T follicular helper cell (primary cell): ENCODE data around the gene RPA1.

Source experiments
- DNase-seq: peaks from one replicate; pipeline ENCODE4 v3.0.0-alpha.2; 2020; ENCODE audit warnings: low read depth

The RPA1 gene

DNA sequence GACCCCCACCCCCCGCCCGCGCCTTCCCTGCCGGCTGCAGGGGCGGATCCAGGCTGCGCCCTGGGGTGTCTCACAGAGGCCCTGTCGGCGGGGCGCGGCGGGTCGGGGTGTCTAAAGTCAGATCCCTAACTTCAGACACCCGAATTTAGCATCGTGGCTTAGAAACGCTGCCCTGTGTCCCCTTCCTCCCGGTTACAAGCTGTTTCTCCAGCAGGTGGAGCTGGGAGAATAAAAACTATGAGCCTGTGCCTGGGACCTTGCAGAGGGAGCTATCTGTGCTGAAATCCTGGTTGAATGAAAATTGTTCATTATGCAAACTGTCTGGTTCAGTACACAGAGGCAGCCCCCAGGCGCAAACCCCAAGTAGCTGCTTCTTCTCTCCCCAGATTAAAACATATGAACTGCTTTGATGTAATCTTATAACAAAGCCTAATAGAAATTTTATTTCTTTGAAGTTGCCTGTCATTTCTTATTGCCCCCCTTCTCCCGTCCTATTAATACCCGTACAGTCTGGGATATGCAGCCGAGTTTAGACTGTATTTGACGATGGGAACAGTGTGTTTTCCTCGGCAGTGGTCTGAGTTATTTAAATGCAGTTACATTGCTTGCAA, 79.0 kb downstream of the RPA1 start:
- DNase-seq, result no peak

DNA sequence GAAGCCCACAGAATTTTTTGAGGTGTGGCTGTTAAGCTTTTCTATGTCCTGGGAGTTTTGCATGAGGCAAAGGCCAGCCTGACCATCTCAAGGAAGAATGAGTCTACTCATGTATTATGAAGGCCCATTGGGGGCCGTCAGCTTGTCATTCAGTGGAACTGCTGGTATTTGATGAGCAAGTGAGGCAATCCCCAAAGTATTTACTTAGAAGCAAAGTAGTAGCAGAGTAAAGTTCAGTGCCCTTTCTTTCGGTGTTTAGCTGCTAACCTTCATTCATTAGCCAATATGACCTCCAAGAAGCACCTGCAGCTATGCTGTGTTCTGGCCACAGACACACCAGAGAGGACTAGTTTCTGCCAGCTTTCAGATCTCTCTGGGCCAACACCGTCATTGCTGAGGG, 80.2 kb downstream of the RPA1 start:
- no peak for DNase-seq

DNA sequence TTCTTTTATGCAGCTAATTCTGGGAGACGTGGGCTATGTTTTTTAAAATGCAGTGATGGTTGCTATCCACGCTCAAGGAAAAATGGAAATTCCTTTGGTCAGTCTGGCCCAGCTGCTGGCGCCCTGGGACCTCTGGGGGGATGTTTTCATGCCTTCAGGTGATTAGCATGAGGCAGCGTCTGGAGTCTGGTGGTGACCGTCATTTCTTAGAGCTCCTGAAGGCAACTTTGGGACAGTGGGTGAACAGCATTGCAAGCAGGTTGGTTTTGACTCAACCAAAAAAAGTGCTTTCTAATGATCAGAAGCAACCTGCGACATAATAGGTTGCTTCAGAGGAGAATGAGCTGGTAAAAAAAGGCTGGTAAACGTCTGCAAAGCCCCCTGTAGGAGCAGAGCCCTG, 82.3 kb downstream of the RPA1 start:
- DNase-seq, result no peak

DNA sequence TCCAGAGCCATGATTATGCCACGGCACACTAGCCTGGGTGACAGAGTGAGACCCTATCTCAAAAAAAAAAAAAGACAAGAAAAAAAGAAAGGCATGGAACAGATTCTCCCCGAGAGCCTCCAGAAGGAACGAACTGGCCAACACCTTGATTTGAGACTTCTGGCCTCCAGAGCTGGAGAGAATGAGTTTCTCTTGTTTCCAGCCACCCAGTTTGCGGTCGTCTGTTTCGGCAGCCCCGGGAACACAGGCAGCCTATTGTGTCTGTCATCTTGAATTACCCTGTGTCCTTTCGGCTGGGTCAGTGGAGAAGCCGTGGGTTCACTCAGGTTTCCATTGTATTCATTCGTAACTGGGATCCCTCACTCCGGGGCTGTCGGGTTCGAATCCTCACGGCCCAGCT, 83.9 kb downstream of the RPA1 start:
- no peak for DNase-seq

DNA sequence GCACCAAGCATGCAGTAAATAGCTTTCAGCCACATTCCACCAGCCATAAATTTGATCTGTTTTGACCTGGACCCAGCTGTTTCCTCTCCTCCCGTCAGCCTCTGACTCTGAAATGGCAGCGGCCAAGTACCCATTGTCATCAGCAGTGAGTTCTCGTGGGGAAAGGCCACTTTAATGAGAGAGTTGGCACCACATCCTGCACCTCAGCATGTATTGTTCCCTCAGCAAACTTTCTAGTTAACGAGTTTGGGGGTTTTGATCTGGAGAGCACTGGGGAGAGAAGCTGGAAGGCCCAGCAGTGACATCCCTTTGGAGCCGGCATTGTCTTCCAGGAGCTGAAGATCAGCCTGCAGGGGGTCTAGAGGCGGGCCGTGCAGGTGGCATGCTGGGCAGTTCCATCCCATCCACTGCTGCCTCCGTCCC, 84.9 kb downstream of the RPA1 start:
- no peak for DNase-seq

DNA sequence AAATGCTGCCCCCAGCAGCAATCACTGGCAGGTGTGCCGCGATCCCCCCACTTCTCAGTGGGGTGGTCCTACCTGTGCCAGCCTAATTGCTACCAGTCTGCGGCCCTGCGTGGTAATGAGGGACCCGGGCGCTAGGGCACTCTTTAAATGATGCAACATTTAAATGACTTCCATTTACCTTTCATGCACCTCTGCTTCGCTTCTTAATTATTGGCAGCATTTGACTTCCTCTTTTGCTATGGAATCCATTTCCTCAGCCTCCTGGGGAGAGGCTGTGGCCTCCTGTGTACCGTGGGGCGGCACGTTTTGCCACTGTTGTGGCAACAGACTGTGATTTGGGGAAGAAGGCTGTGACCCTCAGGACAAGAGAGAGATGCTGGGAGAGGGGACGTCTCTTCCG, 86.1 kb downstream of the RPA1 start:
- no peak for DNase-seq

DNA sequence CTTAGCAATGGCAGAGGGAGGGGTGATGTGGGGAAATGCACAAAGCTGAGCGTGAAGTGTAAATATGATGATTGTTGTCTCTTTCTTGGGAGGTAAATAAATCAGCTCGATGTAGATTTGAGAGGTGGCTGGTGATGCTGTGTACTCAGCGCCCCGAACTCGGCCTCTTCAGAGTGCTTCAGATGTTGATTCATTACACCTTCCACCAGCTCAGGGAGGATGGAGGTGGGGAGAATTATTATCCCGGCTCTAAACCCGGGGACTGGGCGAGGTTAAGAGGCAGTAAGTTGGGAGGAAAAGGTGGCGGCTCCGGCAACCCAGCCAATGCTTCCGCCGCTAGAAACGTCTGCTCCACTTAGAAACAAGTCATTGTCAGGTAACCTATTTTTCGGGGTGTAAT, 86.5 kb downstream of the RPA1 start:
- DNase-seq, result no peak

DNA sequence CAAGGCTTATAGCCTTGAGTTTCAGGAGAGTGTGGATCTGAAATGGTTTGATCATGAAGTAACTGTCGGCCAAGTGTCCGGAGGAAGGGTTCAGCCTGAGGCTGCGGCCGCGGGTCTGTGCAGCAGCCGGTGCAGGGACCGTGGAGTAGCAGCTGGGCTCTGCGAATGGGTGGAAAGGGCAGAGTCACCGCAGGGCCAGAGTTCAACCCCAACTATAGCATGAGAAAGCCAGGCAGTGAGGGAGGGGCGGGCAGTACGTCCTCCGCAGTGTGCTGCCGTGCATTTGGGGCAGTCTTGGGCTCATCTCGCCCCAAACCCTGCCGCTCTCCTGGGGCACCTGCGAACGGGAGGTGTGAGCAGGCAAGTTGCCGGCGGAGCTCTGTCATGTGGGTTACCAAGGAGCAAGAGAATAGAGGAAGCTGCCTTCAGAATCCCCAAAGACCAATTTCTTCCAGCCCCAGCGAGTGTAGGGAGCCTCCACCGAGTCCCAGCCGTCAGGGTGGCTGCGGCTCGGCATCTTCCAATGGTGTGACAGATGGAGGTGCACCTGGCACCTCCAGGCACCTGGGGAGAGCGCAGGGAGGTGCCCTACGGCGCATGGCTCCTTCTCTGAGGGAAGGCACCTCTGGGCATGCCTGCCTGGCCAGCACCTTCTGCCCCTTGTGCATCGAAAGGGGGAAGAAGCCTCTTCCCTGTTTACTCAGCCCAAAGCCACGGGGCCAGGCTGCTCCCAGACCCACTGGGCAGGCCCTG, 87.3 kb downstream of the RPA1 start:
- no peak for DNase-seq

DNA sequence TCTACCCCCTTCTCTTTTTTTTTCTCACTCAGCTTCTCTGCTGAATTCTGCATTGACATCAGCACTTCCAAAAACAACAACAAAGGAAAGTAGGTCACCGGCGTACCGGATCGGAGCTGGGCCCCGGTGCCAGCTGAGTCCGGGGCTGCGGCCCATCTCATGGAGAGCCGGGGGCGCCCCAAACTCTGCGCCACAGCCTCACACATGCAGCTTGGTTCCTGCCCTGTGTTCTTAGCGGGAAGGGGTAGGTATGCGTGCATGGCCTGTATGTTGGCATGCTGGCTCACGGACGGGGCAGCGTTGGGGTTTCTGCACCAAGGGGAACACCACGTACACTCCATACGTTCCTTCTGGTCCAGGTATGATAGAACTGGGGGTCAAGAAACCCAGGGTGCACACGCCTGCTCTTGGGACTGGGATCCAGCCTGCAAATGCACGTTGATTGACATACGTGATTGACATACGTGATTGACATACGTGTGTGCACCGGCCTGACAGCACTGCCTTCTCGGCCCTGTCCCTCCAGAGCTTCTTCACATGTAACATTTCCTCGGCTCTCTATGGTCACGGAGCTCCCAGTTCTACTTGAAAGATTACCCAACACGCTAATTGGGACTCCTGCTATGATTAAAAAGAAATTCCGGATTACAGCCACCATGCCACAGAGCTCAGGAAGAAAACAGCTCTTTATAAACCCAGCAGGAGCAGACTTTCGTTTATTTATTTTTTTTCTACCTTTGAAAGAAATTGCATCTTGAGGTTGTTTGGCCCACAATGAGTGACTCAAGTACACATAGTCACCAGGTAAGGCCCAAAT, 88.7 kb downstream of the RPA1 start:
- no peak for DNase-seq

DNA sequence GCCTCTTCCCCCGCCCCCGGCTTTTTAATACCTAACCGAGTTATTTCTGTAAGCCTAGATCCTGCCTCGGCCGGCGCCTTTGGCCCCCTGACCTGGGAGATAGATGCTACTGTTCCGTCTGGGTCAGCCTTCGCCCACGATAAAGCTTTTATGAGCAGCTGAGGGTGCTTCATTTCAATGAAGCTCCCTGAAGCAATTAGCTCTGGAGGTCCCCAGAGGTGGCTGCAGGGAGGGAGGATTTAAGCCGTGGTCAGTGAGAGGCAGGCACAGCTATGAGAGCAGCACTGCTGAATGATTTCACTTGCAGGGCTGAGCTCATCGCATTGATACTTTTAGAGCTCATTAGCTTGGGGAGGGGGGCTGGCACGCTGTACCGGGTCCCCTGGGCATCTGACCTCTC, 89.4 kb downstream of the RPA1 start:
- DNase-seq, result no peak

DNA sequence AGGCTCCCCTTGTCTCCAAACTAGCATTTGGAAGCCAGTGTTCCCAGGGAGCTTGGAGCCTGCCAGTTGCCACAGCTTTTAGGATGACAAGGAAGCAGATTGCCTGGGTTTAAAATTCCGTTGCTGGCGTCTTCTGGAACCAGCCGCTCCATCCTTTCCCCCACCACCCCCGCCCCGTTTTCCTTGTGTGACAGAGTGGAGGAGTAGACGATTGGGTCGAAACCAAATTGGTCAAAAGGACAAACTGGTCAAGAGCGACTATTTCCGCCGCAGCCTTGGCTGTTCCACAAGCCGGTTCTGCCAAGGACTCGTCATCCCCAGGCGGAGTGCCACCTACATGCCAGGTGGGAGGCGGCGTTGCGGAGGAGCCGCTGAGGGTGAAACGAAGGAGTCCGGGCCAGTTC, 91.1 kb downstream of the RPA1 start:
- DNase-seq, result no peak

DNA sequence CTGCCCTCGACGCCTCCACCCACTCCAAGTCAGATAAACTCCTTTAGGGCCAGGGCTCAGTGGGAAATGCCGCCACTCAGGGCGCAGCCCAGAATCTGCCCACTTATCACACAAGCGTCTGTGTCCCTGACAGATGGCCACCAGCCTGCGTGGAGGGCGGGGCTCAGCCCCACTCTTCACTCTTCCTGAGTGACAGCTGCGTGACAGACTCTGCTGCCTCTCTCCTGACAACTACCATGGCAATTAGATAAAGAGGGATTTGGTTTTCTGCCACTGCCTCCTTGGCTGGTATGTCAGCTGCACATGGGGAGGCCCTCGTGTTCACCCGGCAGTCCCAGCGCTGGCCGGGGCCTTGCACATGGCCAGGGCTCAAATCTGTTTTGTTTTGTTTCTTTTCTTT, 99.2 kb downstream of the RPA1 start:
- DNase-seq, result no peak

DNA sequence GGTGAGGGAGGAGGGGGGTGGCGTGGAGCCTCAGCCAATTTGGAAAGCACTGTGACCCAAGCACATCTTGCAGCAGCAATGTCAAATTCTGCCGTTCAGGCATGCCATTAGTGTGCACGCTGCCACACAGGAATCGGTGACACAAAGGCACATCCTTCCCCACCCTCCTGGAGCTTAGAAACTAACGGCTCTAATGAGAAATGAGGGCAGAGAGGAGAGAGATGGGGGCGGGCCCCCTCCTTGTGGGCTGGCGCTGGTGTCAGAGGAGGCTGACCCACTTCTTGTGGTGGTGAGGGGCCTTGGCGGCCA, 100.5 kb downstream of the RPA1 start:
- DNase-seq, result no peak

DNA sequence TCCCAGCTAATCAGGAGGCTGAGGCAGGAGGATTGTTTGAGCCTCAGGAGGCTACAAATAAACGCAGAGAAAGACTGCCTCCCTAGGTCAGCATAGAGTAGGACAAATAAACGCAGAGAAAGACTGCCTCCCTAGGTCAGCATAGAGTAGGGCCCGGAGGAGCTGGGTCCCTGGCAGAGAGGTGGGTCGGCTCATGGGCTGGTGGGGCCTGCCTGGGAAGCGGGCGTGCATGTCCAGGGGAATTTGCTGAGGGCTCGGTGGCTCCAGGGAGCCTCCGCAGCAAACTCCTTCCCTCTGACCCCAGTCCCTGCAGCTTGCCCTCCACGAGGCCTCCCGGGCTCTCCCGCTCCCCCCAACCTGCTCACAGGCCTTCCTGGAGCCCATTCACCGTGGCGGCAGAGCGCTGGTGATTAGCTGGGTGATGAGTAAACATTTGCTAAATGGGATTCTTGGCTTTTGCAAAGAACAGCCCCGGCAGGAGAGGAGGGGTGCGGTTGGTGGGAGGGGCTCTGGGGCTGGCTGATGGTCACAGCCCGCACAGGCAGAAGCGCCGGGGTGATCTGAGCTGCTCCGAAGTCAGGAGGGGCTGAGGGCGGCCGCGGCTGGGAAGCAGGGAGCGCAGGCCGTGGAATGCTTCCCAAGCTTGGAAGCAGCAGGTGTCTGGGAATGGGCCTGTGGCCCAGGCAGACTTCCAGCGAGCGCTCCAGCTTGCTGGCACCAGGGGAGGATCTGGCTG, 102.2 kb downstream of the RPA1 start:
- no peak for DNase-seq

DNA sequence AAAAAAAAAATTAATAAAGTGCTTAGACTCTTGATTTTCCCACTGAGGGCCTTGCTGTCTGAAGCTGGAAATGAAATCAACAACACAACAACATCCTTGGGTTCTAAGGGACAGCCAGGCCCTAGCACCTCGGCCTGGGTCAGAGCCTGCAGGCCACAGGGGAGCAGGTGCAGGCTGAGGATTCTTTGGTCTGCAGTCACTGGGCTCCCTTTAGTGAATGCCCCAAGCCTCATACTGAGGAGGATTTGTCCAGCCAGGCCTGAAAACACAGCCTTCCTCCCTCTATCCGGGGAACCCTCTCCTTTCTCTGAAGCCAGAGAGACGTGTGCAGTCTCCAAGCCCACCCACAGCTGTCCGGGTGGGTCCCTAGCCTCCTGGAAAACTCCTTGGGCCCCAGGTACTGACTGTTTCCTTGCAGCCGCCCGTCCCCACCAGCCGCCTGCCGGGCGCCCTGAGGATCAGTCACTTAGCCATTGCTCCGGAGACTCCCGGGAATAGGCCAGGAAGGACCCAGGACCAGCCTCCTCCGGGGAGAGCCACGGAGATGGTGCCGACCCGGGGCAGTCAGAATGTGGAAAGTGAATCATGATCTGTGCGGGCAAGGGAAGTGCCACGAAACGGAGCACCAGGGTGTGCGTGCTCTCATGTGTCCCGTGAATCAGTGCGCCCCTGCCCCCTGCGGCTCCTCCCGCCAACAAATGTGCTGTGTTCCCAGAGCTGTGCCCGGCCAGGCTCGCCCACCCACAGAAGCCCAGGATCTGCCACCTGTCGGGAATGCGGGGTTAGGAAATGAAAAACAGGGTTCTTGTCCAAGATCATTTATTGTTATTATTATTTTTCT, 104.3 kb downstream of the RPA1 start:
- no peak for DNase-seq

DNA sequence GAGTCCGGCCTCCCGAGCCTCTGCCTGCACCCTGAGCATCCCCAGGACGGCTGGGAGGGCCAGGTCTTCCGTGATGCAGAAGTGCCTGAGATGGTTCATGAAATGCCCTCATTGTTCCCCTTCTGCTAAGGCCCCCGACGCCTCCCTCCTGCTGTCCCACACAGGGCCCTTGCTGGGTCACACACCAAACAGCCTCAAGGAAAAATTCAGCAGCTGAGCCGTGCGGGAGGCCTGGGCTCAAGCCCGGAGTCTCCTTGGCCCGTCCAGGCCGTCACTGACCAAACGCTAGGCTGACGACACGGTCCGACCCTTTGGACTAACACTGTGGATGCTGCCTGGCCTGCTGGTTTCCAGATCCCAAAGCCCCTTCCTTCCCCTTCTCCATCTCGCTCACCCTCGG, 105.1 kb downstream of the RPA1 start:
- no peak for DNase-seq

DNA sequence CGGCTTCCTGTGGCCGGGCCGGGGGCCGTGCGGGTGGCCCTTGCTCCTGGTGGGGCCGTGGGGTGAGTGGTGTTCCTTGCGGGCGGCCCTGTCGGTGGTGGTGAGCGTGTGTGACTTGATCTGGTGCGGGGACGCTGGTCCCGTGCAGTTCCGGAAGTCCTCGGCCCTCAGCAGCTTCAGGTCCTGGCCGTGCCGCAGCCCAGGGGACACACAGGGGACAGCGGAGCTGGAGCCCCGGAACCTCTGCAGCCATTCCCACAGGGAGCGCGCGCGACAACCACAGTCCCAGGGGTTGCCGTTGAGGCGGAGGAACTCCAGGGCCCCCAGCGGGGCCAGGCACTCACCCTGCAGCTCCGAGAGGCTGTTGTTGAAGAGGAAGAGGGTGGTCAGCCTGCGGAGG, 107.0 kb downstream of the RPA1 start:
- DNase-seq, result no peak

DNA sequence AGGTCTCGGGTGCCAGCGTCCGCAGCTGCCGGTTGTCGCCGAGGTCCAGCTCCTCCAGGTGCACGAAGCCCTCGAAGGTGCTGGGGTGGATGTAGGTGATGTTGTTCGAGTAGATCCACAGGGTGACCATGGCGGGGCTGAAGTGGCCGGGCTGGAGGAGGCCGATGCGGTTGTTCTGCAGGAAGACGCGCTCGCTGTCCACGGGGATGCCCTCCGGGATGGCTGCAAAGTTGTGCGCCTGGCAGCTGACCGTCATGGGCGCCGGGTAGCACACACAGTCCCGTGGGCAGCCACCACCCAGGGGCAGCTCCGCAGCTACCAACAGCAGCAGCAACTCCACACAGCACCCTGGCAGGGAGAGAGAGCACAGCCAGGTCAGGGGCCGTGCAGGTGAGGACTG, 107.7 kb downstream of the RPA1 start:
- no peak for DNase-seq

DNA sequence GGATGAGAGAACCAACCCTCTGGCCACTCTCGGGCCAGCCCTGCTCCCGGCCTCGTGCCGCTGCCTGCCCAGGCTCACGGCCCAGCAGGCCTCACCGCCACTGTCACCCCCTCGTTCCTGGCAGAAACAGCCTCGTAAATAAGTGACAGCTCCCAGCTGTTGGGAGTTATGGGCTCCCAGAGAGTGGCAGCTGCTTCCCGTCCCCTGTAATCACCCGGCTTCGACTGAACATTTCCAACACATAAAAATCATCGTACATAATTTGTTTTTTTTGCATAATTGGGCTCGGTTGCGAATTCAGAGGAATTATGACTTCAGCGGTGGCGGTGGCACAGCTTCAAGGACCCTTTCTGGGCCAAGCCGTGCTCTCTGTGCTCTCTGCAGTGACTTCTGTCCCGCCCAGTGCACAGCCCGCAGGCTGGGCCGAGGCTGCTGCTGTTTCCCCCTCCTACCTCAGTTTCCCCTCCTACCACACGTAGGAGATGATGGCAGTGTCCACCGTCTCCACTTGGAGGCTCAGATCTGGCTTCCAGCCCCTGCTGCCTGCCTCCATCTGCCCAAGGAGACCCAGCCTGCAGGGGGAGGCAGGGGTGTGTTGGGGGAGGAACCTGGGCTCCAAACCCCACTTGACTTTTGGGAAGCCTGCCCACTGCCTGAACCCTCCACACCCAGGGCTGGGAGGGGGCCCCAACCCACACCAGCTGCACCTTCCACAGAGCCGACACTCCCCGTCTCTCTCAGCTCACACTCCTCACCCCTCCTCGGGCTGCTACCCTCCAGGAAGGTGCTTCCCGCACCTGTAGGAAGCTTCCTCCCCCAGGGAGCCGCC, 110.4 kb downstream of the RPA1 start:
- no peak for DNase-seq

DNA sequence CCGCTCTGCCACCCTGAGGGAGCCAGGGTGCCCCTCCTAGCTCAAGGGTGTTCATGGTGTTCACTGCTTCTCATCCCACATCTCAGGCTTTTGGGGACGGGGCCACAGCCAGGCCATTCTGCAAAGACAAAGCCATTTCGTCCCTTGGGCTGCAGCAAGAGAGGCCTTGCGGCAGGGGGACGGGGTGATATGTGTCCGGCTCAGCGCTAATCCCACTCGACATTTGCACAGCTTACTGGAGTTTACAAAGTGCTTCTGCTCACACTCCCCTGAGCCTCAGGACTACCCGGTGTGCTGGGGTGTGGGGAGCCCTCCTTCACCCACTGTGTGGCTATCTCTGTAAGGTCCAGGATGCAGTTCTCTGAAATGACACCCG, 111.0 kb downstream of the RPA1 start:
- no peak for DNase-seq
